ENCODE results near the gene ZIC4.

The ZIC4 gene

GRCh38 chr3:147393943-147394883 lies 12.1 kb downstream of the ZIC4 start:
- TF ChIP-seq GLIS3 (CRISPR knock-in tag; IDR thresholded peaks at IDR 0.05) (no peak), ZFP30 (CRISPR knock-in tag; IDR thresholded peaks at IDR 0.05) (no peak), CSRNP3 (CRISPR knock-in tag; IDR thresholded peaks at IDR 0.05) (no peak), ZNF565 (CRISPR knock-in tag; conservative IDR thresholded peaks at IDR 0.05; ENCODE audit: low read depth) (no peak), ESRRG (CRISPR knock-in tag; IDR thresholded peaks at IDR 0.05) (no peak), ZFP3 (CRISPR knock-in tag; IDR thresholded peaks at IDR 0.05) (no peak), PATZ1 (CRISPR knock-in tag; IDR thresholded peaks at IDR 0.05; ENCODE audit: borderline replicate concordance) (no peak), BACH2 (CRISPR knock-in tag; IDR thresholded peaks at IDR 0.05; ENCODE audit: borderline replicate concordance) (no peak), SNAI2 (CRISPR knock-in tag; IDR thresholded peaks at IDR 0.05) (no peak), CSDC2 (CRISPR knock-in tag; IDR thresholded peaks at IDR 0.05) (no peak), PPARA (CRISPR knock-in tag; IDR thresholded peaks at IDR 0.05; ENCODE audit: borderline replicate concordance) (no peak), ISL1 (CRISPR knock-in tag; IDR thresholded peaks at IDR 0.05) (no peak), ZNF8 (CRISPR knock-in tag; IDR thresholded peaks at IDR 0.05) (no peak), ARNTL (CRISPR knock-in tag; IDR thresholded peaks at IDR 0.05; ENCODE audit: borderline replicate concordance, low read depth) (no peak)
- TF ChIP-seq, protein P1, sequence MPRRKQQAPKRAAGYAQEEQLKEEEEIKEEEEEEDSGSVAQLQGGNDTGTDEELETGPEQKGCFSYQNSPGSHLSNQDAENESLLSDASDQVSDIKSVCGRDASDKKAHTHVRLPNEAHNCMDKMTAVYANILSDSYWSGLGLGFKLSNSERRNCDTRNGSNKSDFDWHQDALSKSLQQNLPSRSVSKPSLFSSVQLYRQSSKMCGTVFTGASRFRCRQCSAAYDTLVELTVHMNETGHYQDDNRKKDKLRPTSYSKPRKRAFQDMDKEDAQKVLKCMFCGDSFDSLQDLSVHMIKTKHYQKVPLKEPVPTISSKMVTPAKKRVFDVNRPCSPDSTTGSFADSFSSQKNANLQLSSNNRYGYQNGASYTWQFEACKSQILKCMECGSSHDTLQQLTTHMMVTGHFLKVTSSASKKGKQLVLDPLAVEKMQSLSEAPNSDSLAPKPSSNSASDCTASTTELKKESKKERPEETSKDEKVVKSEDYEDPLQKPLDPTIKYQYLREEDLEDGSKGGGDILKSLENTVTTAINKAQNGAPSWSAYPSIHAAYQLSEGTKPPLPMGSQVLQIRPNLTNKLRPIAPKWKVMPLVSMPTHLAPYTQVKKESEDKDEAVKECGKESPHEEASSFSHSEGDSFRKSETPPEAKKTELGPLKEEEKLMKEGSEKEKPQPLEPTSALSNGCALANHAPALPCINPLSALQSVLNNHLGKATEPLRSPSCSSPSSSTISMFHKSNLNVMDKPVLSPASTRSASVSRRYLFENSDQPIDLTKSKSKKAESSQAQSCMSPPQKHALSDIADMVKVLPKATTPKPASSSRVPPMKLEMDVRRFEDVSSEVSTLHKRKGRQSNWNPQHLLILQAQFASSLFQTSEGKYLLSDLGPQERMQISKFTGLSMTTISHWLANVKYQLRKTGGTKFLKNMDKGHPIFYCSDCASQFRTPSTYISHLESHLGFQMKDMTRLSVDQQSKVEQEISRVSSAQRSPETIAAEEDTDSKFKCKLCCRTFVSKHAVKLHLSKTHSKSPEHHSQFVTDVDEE (CRISPR knock-in tag; IDR thresholded peaks at IDR 0.05): no peak
- TF ChIP-seq, protein P2, sequence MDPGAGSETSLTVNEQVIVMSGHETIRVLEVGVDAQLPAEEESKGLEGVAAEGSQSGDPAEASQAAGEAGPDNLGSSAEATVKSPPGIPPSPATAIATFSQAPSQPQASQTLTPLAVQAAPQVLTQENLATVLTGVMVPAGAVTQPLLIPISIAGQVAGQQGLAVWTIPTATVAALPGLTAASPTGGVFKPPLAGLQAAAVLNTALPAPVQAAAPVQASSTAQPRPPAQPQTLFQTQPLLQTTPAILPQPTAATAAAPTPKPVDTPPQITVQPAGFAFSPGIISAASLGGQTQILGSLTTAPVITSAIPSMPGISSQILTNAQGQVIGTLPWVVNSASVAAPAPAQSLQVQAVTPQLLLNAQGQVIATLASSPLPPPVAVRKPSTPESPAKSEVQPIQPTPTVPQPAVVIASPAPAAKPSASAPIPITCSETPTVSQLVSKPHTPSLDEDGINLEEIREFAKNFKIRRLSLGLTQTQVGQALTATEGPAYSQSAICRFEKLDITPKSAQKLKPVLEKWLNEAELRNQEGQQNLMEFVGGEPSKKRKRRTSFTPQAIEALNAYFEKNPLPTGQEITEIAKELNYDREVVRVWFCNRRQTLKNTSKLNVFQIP (CRISPR knock-in tag; IDR thresholded peaks at IDR 0.05; ENCODE audit: borderline replicate concordance, low read depth): no peak
- no peak for ATAC-seq

- TF ChIP-seq, protein P2 (CRISPR knock-in tag; IDR thresholded peaks at IDR 0.05; ENCODE audit: borderline replicate concordance, low read depth): no peak
- TF ChIP-seq ZFP3 (CRISPR knock-in tag; IDR thresholded peaks at IDR 0.05): no peak
- TF ChIP-seq ZNF70 (CRISPR knock-in tag; IDR thresholded peaks at IDR 0.05): no peak
- TF ChIP-seq RARB (CRISPR knock-in tag; IDR thresholded peaks at IDR 0.05): no peak
- no peak for TF ChIP-seq GLIS3 (CRISPR knock-in tag; IDR thresholded peaks at IDR 0.05)
- TF ChIP-seq ZFP30 (CRISPR knock-in tag; IDR thresholded peaks at IDR 0.05): no peak
- no peak for TF ChIP-seq SNAI2 (CRISPR knock-in tag; IDR thresholded peaks at IDR 0.05)
- ATAC-seq: peak; percentile 77
Measured at GRCh38 chr3:147393261-147393942, 12.9 kb downstream of the ZIC4 start.

GRCh38 chr3:147392625-147392946 lies 13.8 kb downstream of the ZIC4 start:
- ATAC-seq: peak; percentile 28
- TF ChIP-seq, protein P1 (CRISPR knock-in tag; IDR thresholded peaks at IDR 0.05): no peak
